GM12878 (cell line): Measurements from ENCODE around the gene RPIA. TPM values are rescaled to one million over a fixed set of nuclear protein-coding genes. Genes with fewer than 3 reads are reported as not detected.

Source experiments
- ATF7 ChIP-seq: fragments of 450-650 bp; IDR thresholded peaks from 2 replicates; pipeline ENCODE4 v1.6.1; 2016; ENCODE audit warnings: low read depth, mild to moderate bottlenecking
- CHD2 ChIP-seq: IDR thresholded peaks from 2 replicates; pipeline ENCODE4 v1.6.1; 2011; ENCODE audit warnings: low read depth, low read length, improper control_type of control experiment, borderline replicate concordance
- E2F8 ChIP-seq: fragments of 450-650 bp; IDR thresholded peaks from 2 replicates; pipeline ENCODE4 v1.6.1; 2018; ENCODE audit warnings: mild to moderate bottlenecking, low read depth, moderate library complexity; ENCODE audit not compliant: partially characterized antibody
- EP300 ChIP-seq, 2 experiments: fragments of 150-350 bp in 1 of 2; IDR thresholded peaks; 2 replicates each; pipeline ENCODE4 v1.6.1; 2011 to 2012; ENCODE audit warnings: low read depth in 2 of 2, low read length in 2 of 2, borderline replicate concordance in 1 of 2, improper control_type of control experiment in 1 of 2, inconsistent platforms in 1 of 2; ENCODE audit not compliant: control insufficient read depth in 1 of 2
- ESRRA ChIP-seq: IDR thresholded peaks from 2 replicates; pipeline ENCODE4 v1.6.1; 2012; ENCODE audit warnings: mild to moderate bottlenecking, low read length, improper control_type of control experiment
- JUNB ChIP-seq: IDR thresholded peaks from 2 replicates; pipeline ENCODE4 v1.6.1; 2016; ENCODE audit warnings: antibody characterized with exemption, mild to moderate bottlenecking
- NFYB ChIP-seq: IDR thresholded peaks from 2 replicates; pipeline ENCODE4 v1.6.1; 2011; ENCODE audit warnings: low read depth, mild to moderate bottlenecking, low read length, improper control_type of control experiment, moderate library complexity; ENCODE audit not compliant: insufficient read depth
- NKRF ChIP-seq: fragments of 450-650 bp; conservative IDR thresholded peaks from 2 replicates; pipeline ENCODE4 v1.6.1; 2017; ENCODE audit warnings: mild to moderate bottlenecking, moderate library complexity
- POLR2AphosphoS2 ChIP-seq: IDR thresholded peaks from 2 replicates; pipeline ENCODE4 v1.6.1; 2011; ENCODE audit warnings: low read depth, mild to moderate bottlenecking, low read length, improper control_type of control experiment, moderate library complexity
- RELA ChIP-seq: fragments of 450-650 bp; IDR thresholded peaks from 2 replicates; pipeline ENCODE4 v1.8.0; 2014; ENCODE audit warnings: borderline replicate concordance; ENCODE audit not compliant: partially characterized antibody
- SKIL ChIP-seq: fragments of 450-650 bp; IDR thresholded peaks from 2 replicates; pipeline ENCODE4 v1.6.1; 2017; ENCODE audit warnings: mild to moderate bottlenecking, low read depth, inconsistent platforms; ENCODE audit not compliant: poor library complexity, severe bottlenecking
- SREBF2 ChIP-seq: IDR thresholded peaks from 2 replicates; pipeline ENCODE4 v1.6.1; 2012; ENCODE audit warnings: mild to moderate bottlenecking, low read length
- STAT3 ChIP-seq: IDR thresholded peaks from 2 replicates; pipeline ENCODE4 v1.6.1; 2011; ENCODE audit warnings: low read depth, low read length, improper control_type of control experiment
- TARDBP ChIP-seq: IDR thresholded peaks from 2 replicates; pipeline ENCODE4 v1.6.1; 2016; ENCODE audit warnings: borderline replicate concordance
- ZNF687 ChIP-seq: fragments of 450-650 bp; IDR thresholded peaks from 2 replicates; pipeline ENCODE4 v1.6.1; 2017; ENCODE audit warnings: mild to moderate bottlenecking, moderate library complexity
- polyA plus RNA-seq, 11 experiments: library from polyadenylated mRNA; depleted of rRNA in 4 of 11; unstranded in 6 of 11; stranded (reverse) in 5 of 11; fragments of >200 nt; fragmentation: Nextera tagmentation in 4 of 11; fragmentation: Illumina TruSeq in 1 of 11; extraction: Ambion mirVana in 4 of 11; extraction: Trizol in 1 of 11; gene quantifications; 1 replicate in 1 of 11; 2 replicates in 10 of 11; pipeline versions ENCODE4 v1.2.1 to v1.2.3, GENCODE V29; 2011 to 2016; ENCODE audit warnings: inconsistent platforms in 2 of 11, missing spikeins in 2 of 11, low read depth in 1 of 11
- total RNA-seq, 4 experiments: library from RNA; depleted of rRNA in 3 of 4; stranded (reverse); fragments of >200 nt in 3 of 4; fragmentation: Illumina TruSeq in 1 of 4; extraction: Trizol in 1 of 4; gene quantifications; 2 replicates each; pipeline versions ENCODE4 v1.2.1 to v1.2.3, GENCODE V29; 2013 to 2021

The RPIA gene
- total and polyA plus RNA-seq, 10 of the 15 experiments (the other 5 are each of a cell fraction or from before 2014, with no cell fraction given), result 7.1 to 58.1 (median 41.6) TPM

- TF ChIP-seq ZNF687, result peak; percentile 54
- peak; percentile 74 for TF ChIP-seq ESRRA
- TF ChIP-seq POLR2AphosphoS2, result peak; percentile 84
- TF ChIP-seq EP300 (IDR thresholded peaks at IDR 0.05; ENCODE audit: borderline replicate concordance in 1 of 2, control insufficient read depth in 1 of 2, low read depth in 2 of 2, low read length in 2 of 2), result no peak
- no peak for TF ChIP-seq STAT3
- TF ChIP-seq NKRF, result peak; percentile 96
- TF ChIP-seq JUNB, result no peak
- TF ChIP-seq CHD2, result peak; percentile 90
- TF ChIP-seq TARDBP, result peak; percentile 96
- TF ChIP-seq RELA, result peak; percentile 33
- no peak for TF ChIP-seq NFYB
- no peak for TF ChIP-seq SKIL
- no peak for TF ChIP-seq ATF7
- peak; percentile 89 for TF ChIP-seq E2F8
- TF ChIP-seq SREBF2, result 0 out of 2 replicates have a peak, but pooled peaks have one; percentile 14
Observed at GRCh38 chr2:88691339-88692183, at the start of gene RPIA (continued).
